Esophagus squamous epithelium (tissue), 5 donors: ENCODE measurements around the gene BRINP3. TPM values are rescaled to one million over a fixed set of nuclear protein-coding genes. Genes with fewer than 3 reads are reported as not detected.

Source experiments
- DNase-seq: peaks from one replicate; lab custom pipeline; 2025; lab: John Stamatoyannopoulos, UW
- H3K27ac ChIP-seq, 4 donors: fragments of 200-600 bp; sonication (generic); one replicate each; pipeline ENCODE4 v1.5.1; 2016 to 2019; ENCODE audit warnings: mild to moderate bottlenecking in 1 of 4
- H3K27me3 ChIP-seq, 4 donors: fragments of 200-600 bp; sonication (generic); 1 replicate in 3 of 4; 2 replicates in 1 of 4; pipeline versions ENCODE4 v1.5.1 to v1.6.0; 2017 to 2021; ENCODE audit warnings: antibody characterized with exemption in 1 of 4
- H3K36me3 ChIP-seq, 3 donors: fragments of 200-600 bp; sonication (generic); one replicate each; pipeline ENCODE4 v1.5.1; 2016 to 2019
- H3K4me1 ChIP-seq, 3 donors: fragments of 200-600 bp; sonication (generic); one replicate each; pipeline ENCODE4 v1.5.1; 2017 to 2019
- H3K4me3 ChIP-seq, 4 donors: fragments of 200-600 bp; sonication (generic); 1 replicate in 3 of 4; 2 replicates in 1 of 4; pipeline ENCODE4 v1.5.1; 2016 to 2019; ENCODE audit warnings: mild to moderate bottlenecking in 2 of 4, moderate library complexity in 1 of 4
- H3K9me3 ChIP-seq, 3 donors: fragments of 200-600 bp; sonication (generic); one replicate each; pipeline ENCODE4 v1.5.1; 2016 to 2019
- POLR2A ChIP-seq, 4 donors: fragments of 450-650 bp; IDR thresholded peaks; one replicate each; pipeline ENCODE4 v1.6.1; 2017; ENCODE audit warnings: antibody characterized with exemption in 4 of 4, mild to moderate bottlenecking in 4 of 4, moderate library complexity in 3 of 4
- WGBS, 2 donors: methylation state at CpG; one replicate each; pipeline ENCODE4 v1.1.5; 2018; 5-methylcytosine and 5-hydroxymethylcytosine counted together
- intact Hi-C: fragments of 100-400 bp; cut with DNase I; formaldehyde crosslinking; loops from one replicate; pipeline ENCODE4 v1.15.0; 2022
- total RNA-seq, 4 donors: library from RNA; depleted of rRNA; stranded (reverse); fragments of >200 nt; gene quantifications; one replicate each; pipeline ENCODE4 v1.1.0, GENCODE V29; 2016
- TF ChIP-seq, protein P1 (sequence below), 6 experiments: fragments of 450-650 bp in 4 of 6; fragments of 200-600 bp in 2 of 6; sonication (generic) in 2 of 6; IDR thresholded peaks; one replicate each; pipeline ENCODE4 v1.5.1; 2016 to 2019; ENCODE audit warnings: antibody characterized with exemption in 6 of 6, mild to moderate bottlenecking in 4 of 6, moderate library complexity in 4 of 6
- donor health status: DM: yes; HTN: yes; CAD: no.

BRINP3 gene
- total RNA-seq, 4 donors from 2014 or later = 0.50 to 0.95 TPM; not detected in 2

DNA sequence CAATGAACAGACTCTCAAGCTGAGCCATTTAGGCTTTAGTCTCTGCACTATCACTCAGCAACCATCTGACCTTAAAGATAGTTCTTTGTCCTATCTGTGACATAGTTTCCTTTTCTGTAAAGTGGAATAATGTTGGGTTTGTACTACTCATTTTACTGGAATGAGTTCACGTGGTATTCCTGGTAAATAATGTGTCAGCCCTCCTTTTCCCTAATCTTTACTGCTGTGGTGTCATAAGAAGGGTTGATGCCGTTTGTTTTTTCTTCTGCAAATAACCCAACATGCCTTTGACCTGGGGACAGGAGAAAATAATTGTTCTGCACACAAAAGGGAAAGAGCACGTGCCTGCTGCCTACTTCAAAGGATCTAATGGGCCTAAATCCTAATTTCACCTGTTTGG is 297.8 kb downstream of the BRINP3 start:
- H3K36me3 ChIP-seq = no peaks in the 10 kb centered on the region
- H3K27me3 ChIP-seq = no peaks in the 10 kb centered on the region
- intact Hi-C loops = no loop called here
- 14 to 35% methylated on average over 3 of the region's 3 CpGs for WGBS, 2 donors
- no peak overlapping the region for H3K4me3 ChIP-seq
- TF ChIP-seq, protein P1, sequence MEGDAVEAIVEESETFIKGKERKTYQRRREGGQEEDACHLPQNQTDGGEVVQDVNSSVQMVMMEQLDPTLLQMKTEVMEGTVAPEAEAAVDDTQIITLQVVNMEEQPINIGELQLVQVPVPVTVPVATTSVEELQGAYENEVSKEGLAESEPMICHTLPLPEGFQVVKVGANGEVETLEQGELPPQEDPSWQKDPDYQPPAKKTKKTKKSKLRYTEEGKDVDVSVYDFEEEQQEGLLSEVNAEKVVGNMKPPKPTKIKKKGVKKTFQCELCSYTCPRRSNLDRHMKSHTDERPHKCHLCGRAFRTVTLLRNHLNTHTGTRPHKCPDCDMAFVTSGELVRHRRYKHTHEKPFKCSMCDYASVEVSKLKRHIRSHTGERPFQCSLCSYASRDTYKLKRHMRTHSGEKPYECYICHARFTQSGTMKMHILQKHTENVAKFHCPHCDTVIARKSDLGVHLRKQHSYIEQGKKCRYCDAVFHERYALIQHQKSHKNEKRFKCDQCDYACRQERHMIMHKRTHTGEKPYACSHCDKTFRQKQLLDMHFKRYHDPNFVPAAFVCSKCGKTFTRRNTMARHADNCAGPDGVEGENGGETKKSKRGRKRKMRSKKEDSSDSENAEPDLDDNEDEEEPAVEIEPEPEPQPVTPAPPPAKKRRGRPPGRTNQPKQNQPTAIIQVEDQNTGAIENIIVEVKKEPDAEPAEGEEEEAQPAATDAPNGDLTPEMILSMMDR (IDR thresholded peaks at IDR 0.05) = no peak
- no peak for TF ChIP-seq POLR2A (IDR thresholded peaks at IDR 0.05)
- no peaks in the 10 kb centered on the region for H3K4me1 ChIP-seq
- DNase-seq = no peak
- H3K27ac ChIP-seq = no peak overlapping the region
- no peaks in the 10 kb centered on the region for H3K9me3 ChIP-seq

DNA sequence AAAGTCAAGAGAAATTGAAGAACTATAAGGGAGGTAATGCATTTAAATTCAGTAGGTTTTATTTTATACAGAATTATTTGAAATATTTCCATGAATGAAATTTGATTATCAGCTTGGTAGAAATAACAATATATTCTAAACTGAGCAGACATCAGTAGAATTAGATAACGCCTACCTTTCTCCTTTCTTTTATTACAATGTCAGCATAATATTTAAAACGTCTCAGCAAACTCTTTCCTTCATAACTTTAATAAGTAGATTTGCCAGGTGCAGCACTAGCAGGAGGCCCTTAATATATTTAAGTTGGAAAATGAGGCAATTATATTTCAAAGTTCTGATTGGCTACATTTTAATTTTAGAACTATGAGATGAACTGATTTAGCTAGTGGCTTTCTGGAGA is 298.8 kb downstream of the BRINP3 start:
- 62 to 63% methylated on average over 2 of the region's 2 CpGs for WGBS, 2 donors
- intact Hi-C loops = no loop called here
- TF ChIP-seq, protein P1 (IDR thresholded peaks at IDR 0.05) = no peak
- TF ChIP-seq POLR2A (IDR thresholded peaks at IDR 0.05) = no peak

DNA sequence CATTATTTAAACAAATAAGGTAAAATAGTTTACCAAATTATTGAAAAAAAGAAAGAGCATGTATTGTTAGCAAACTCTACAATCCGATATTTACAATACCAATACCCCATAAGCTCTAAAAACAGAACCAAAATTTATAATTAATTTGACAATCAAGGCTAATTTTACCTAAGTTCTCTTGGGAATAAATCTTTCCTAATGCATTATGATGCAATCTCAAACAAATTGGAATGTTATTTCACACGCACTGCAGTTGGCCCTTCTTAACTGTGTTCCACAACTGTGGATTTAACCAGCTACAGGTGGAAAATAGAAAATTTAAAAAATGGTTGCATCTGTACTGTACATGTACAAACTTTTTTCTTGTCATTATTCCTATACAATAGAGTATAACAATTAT is 300.1 kb downstream of the BRINP3 start:
- Histone ChIP-seq H3K27me3 (no peaks in the 10 kb centered on the region), H3K4me3 (no peak overlapping the region), H3K4me1 (no peaks in the 10 kb centered on the region), H3K36me3 (no peaks in the 10 kb centered on the region), H3K9me3 (no peaks in the 10 kb centered on the region), H3K27ac (no peak overlapping the region)
- TF ChIP-seq, protein P1 (IDR thresholded peaks at IDR 0.05) = no peak
- TF ChIP-seq POLR2A (IDR thresholded peaks at IDR 0.05) = no peak
- DNase-seq = no peak
- intact Hi-C loops = no loop called here
- whole genome bisulfite sequencing, 2 donors = 77 to 84% methylated on average over 2 of the region's 2 CpGs

More for the DNA sequence above, 298.8 kb downstream of the BRINP3 start:
- Histone ChIP-seq H3K36me3 (no peaks in the 10 kb centered on the region), H3K27ac (no peak overlapping the region), H3K4me3 (no peak overlapping the region), H3K4me1 (no peaks in the 10 kb centered on the region), H3K9me3 (no peaks in the 10 kb centered on the region), H3K27me3 (no peaks in the 10 kb centered on the region)
- DNase-seq = no peak

GRCh38 chr1:190176776-190177175 is 300.9 kb downstream of the BRINP3 start:
- H3K4me1 ChIP-seq = no peaks in the 10 kb centered on the region
- intact Hi-C loops = no loop called here
- TF ChIP-seq, protein P1 (IDR thresholded peaks at IDR 0.05) = no peak
- no peak for TF ChIP-seq POLR2A (IDR thresholded peaks at IDR 0.05)
- H3K4me3 ChIP-seq = no peak overlapping the region
- no peak overlapping the region for H3K27ac ChIP-seq
- no peaks in the 10 kb centered on the region for H3K36me3 ChIP-seq
- H3K27me3 ChIP-seq = no peaks in the 10 kb centered on the region
- H3K9me3 ChIP-seq = no peaks in the 10 kb centered on the region
- DNase-seq = no peak

GRCh38 chr1:190175320-190175719 is 302.3 kb downstream of the BRINP3 start:
- intact Hi-C loops = no loop called here
- 54 to 62% methylated on average over 3 of the region's 3 CpGs for WGBS, 2 donors
- Histone ChIP-seq H3K9me3 (no peaks in the 10 kb centered on the region), H3K4me1 (no peaks in the 10 kb centered on the region), H3K4me3 (no peak overlapping the region), H3K36me3 (no peaks in the 10 kb centered on the region), H3K27ac (no peak overlapping the region), H3K27me3 (no peaks in the 10 kb centered on the region)
- TF ChIP-seq, protein P1 (IDR thresholded peaks at IDR 0.05) = no peak
- TF ChIP-seq POLR2A (IDR thresholded peaks at IDR 0.05) = no peak
- DNase-seq = no peak
